Pulmonary artery endothelial cell (primary cell): Measurements from ENCODE around the gene WFDC9. TPM values are rescaled to one million over a fixed set of nuclear protein-coding genes. Genes with fewer than 3 reads are reported as not detected.
"Not testable (repeated sequence)": the region's sequence is repeated elsewhere in the genome, so short reads cannot be mapped to it uniquely, and the experiment has no call there.

Experiments used
- DNase-seq: peaks from one replicate; pipeline ENCODE4 v3.0.0-alpha.2; 2011; ENCODE audit warnings: low read depth, low spot score
- total RNA-seq: library from RNA; depleted of rRNA; stranded (reverse); fragments of >200 nt; gene quantifications from 2 replicates; pipeline ENCODE4 v1.2.3, GENCODE V29; 2014

The WFDC9 gene
- total RNA-seq, 1 donor from 2014 or later: not detected

DNA sequence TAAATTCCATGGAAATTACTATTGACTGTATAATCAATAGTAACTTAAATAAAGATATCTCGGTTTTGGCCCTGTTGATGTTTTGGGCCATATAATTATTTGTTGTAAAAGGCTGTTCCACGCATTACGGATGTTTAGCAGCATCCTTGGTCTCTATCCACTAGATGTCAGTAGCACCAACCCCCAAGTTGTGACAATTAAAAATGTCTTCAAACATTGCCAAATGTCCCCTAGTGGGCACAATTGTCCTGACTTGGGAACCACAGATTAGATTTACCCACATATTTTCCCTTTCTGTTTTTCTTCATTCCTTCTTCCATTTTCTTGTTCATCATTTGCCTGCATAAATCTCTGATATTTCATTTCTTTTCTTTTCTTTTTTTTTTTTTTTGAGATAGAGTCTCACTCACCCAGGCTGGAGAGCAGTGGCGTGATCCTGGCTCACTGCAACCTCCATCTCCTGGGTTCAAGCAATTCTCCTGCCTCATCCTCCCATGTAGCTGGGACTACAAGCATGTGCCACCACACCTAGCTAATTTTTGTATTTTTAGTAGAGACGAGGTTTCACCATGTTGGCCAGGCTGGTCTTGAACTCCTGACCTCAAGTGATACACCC lies 38.4 kb downstream of the WFDC9 start:
- no peak for DNase-seq

DNA sequence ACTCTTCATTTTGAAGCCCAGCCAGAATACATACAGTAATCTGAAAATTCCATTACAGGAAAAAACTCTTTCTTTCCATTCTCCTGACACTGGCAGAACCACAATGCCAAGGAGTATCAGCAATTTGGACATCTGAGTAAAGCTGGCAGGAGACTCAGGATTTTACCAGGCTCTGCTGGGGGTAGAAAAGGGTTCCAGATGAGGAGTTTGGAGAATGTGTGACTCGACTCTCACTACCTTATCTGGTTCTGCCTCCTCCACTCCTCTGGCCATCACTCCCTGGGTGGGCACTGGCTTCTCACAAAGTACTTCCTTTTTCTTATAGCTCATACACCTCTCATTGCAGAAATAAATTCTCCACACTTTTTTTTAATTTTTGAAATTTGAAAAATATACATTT lies 41.4 kb downstream of the WFDC9 start:
- DNase-seq: no peak

DNA sequence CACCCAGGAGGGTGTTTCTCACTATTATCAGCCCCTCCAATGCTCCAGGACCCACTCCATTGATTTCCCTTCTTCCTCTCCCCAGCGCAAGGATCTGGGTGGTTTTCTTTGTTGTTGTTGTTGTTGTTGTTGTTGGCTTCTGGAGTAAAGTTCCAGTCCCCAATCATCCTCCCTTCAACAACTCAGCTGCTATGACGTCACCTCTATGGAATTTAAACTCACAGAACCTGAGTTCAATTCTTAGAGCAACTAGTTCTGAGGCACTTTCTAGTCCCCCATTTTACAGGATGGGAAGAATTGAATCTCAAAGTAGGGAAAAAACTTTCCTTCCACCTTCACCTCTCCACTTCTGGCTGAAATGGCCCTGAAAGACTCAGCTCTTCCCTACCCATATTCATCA lies 42.3 kb downstream of the WFDC9 start:
- no peak for DNase-seq

DNA sequence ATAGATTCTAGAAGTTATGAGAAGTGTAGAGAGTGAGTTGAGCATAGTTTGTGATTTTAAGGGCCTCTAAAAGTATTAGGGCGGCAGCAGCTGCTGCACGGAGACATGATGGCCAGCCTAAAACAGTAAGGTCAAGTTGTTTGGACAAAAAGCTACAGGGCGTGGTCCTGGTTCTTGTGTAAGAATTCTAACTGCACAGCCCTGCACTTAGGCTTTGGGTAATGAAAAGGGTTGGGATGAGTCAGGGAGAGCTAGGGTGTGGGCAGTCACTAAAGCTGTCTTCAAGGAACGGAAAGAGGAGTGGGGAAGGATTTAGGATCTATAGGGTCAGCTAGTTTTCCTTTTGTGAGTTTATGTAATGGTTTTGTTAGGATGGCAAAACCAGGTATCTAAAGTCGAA lies 45.1 kb downstream of the WFDC9 start:
- not testable (repeated sequence) for DNase-seq

DNA sequence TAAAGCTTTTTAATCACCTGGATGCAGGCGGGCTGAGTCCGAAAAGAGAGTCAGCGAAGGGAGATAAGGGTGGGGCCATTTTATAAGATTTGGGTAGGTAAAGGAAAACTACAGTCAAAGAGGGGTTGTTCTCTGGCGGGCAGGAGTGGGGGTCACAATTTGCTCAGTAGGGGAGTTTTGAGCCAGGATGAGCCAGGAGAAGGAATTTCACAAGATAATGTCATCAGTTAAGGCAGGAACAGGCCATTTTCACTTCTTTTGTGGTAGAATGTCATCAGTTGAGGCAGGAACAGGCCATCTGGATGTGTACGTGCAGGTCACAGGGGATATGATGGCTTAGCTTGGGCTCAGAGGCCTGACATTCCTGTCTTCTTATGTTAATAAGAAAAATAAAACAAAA lies 46.8 kb downstream of the WFDC9 start:
- not testable (repeated sequence) for DNase-seq

DNA sequence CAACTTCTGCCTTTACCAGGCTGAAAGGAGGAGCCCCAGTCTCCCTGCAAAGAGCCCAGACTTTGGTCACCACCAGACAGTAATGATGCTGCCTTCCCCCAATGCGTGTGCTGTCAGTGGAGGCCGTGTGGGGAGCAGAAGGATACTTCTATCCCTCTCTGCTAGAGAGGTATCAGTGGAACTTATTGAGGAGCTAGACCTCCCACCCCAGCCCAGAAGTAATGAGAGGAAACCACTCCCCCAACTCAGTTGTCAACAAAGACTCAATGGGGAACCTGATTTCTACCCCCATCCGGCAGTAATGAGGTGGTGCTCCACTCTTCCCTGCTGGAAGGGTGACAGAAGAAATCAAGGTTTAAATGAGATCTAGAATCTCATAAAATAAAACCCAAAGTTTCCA lies 47.6 kb downstream of the WFDC9 start:
- no peak for DNase-seq

- DNase-seq: no peak
Measured at GRCh38 chr20:45581702-45582101, 49.4 kb downstream of the WFDC9 start.

DNA sequence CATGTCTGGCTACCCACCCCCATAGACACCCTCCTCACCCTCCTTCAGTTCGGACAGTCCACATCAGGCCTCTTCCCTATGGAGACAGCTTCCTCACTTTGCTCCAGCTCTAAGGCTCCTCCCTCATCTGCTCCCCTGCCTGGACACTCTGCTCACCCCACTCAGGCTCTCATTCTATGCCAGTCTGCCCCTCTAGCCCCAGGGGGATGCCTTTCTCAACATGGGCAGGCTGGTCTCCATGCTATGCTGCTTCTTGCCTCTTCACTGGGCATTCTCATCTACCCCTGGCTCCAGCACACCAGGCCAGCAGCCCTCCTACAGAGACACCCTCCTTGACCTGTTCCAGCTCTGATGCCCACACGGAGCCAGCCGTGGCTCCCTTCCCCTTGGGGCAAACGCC lies 51.9 kb downstream of the WFDC9 start, which contains the start of gene WFDC8:
TSS of gene WFDC8 (minus strand) at position 101 of the 400 bp plus-strand sequence. CDS start at position 64, 37 bp downstream.
- no peak for DNase-seq

- DNase-seq: no peak
Measured at GRCh38 chr20:45578231-45578630, 52.9 kb downstream of the WFDC9 start.

GRCh38 chr20:45576995-45577394 lies 54.1 kb downstream of the WFDC9 start:
- DNase-seq: no peak

- no peak for DNase-seq
Measured at GRCh38 chr20:45575931-45576330, 55.2 kb downstream of the WFDC9 start.

DNA sequence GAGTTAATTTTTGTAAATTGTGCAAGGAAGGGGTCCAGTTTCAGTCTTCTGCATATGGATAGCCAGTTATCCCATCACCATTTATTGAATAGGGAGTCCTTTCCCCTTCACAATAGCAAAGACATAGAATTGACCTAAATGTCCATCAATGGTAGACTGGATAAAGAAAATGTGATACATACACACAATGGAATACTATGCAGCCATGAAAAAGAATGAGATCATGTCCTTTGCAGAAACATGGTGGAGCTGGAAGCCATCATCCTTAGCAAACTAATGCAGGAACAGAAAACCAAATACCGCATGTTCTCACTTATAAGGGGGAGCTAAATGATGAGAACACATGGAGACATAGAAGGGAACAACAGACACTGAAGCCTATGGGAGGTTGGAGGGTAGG lies 61.4 kb downstream of the WFDC9 start:
- not testable (repeated sequence) for DNase-seq

- DNase-seq: no peak
Measured at GRCh38 chr20:45564760-45565276, 66.3 kb downstream of the WFDC9 start.

Other genes starting within 250 kb of the WFDC9 start
- gene DBNDD2, start 223.0 kb downstream of the WFDC9 start, total RNA-seq: 12.6 and 17.3 TPM in 2 replicates
- gene PIGT, start 215.1 kb downstream of the WFDC9 start, total RNA-seq: 22.1 and 22.8 TPM in 2 replicates
- not detected in 2 replicates for gene WFDC2, start 161.5 kb downstream of the WFDC9 start, total RNA-seq
- not detected in 2 replicates for gene SPINT3, start 115.7 kb downstream of the WFDC9 start, total RNA-seq
- not detected in 2 replicates for gene WFDC6, start 91.8 kb downstream of the WFDC9 start, total RNA-seq
- gene EPPIN, start 83.9 kb downstream of the WFDC9 start, total RNA-seq: not detected in 2 replicates
- not detected in 2 replicates for gene WFDC8, start 52.0 kb downstream of the WFDC9 start, total RNA-seq
- not detected in 2 replicates for gene WFDC10A, start 1.5 kb downstream of the WFDC9 start, total RNA-seq
- not detected in 2 replicates for gene WFDC11, start 39.0 kb upstream of the WFDC9 start, total RNA-seq
- not detected in 2 replicates for gene WFDC13, start 70.8 kb upstream of the WFDC9 start, total RNA-seq
- gene WFDC10B, start 73.7 kb upstream of the WFDC9 start, total RNA-seq: not detected in 2 replicates
- not detected in 2 replicates for gene SPINT4, start 91.1 kb upstream of the WFDC9 start, total RNA-seq
- gene WFDC3, start 160.6 kb upstream of the WFDC9 start, total RNA-seq: not detected in 2 replicates
- 18.2 and 26.1 TPM in 2 replicates for gene DNTTIP1, start 160.7 kb upstream of the WFDC9 start, total RNA-seq
- 24.6 and 51.4 TPM in 2 replicates for gene UBE2C, start 181.4 kb upstream of the WFDC9 start, total RNA-seq
- gene TNNC2, start 196.0 kb upstream of the WFDC9 start, total RNA-seq: not detected in 2 replicates
- gene SNX21, start 202.5 kb upstream of the WFDC9 start, total RNA-seq: 20.8 and 22.7 TPM in 2 replicates
- 23.7 and 31.7 TPM in 2 replicates for gene ACOT8, start 226.1 kb upstream of the WFDC9 start, total RNA-seq
- 5.4 and 8.2 TPM in 2 replicates for gene ZSWIM3, start 226.3 kb upstream of the WFDC9 start, total RNA-seq
- 4.2 and 5.2 TPM in 2 replicates for gene ZSWIM1, start 249.9 kb upstream of the WFDC9 start, total RNA-seq